IMR-90 (cell line): ENCODE measurements around the gene NOD1. TPM values are rescaled to one million over a fixed set of nuclear protein-coding genes. Genes with fewer than 3 reads are reported as not detected.

Source experiments
- ATAC-seq: fragments of 200-7000 bp; cut with Tn5 transposase; 2 replicates; pipeline ENCODE4 v1.9.1; 2020; ENCODE audit warnings: low read depth, mild to moderate bottlenecking, moderate library complexity
- BruUV-seq: library from RNA; stranded (reverse); fragments of 400-500 nt; replicated peaks from 2 replicates; lab custom pipeline; 2021; lab: Mats Ljungman, UMichigan
- CTCF ChIA-PET: fragments of 300-600 bp; formaldehyde crosslinking; extraction: SDS; loops from one replicate; lab custom pipeline; 2021; ENCODE audit warnings: antibody characterized with exemption; lab: Yijun Ruan, JAX
- POLR2A ChIA-PET: fragments of 300-600 bp; sonication (Branson Sonifier 250); formaldehyde crosslinking; loops from one replicate; lab custom pipeline; 2022; ENCODE audit warnings: antibody characterized with exemption; ENCODE audit not compliant: unreplicated experiment; lab: Charles Lee
- DNase-seq: peaks from one replicate; pipeline ENCODE4 v3.0.0; 2013
- H2AFZ ChIP-seq: replicated peaks from 2 replicates; pipeline ENCODE3; 2013; ENCODE audit warnings: low read length, mild to moderate bottlenecking; ENCODE audit not compliant: poor library complexity
- H2AK5ac ChIP-seq: 2 replicates; pipeline ENCODE4 v1.6.1; 2013; ENCODE audit warnings: low read depth, low read length, inconsistent platforms
- H2AK9ac ChIP-seq: replicated peaks from 2 replicates; pipeline ENCODE3; 2013; ENCODE audit warnings: mild to moderate bottlenecking, low read depth, low read length, moderate library complexity; ENCODE audit not compliant: poor library complexity
- H2BK120ac ChIP-seq: 2 replicates; pipeline ENCODE4 v1.6.1; 2013; ENCODE audit warnings: low read depth, low read length, inconsistent platforms
- H2BK15ac ChIP-seq: 3 replicates; pipeline ENCODE4 v1.6.1; 2013; ENCODE audit warnings: low read depth, low read length, inconsistent platforms
- H2BK20ac ChIP-seq: 2 replicates; pipeline ENCODE4 v1.6.1; 2013; ENCODE audit warnings: low read depth, mild to moderate bottlenecking, inconsistent platforms, low read length, moderate library complexity
- H2BK5ac ChIP-seq: 2 replicates; pipeline ENCODE4 v1.6.1; 2013; ENCODE audit warnings: mild to moderate bottlenecking, low read depth, low read length, inconsistent platforms; ENCODE audit not compliant: poor library complexity, severe bottlenecking
- H3K14ac ChIP-seq: replicated peaks from 2 replicates; pipeline ENCODE4 v1.6.1; 2013; ENCODE audit warnings: low read depth, low read length, inconsistent platforms
- H3K18ac ChIP-seq: 2 replicates; pipeline ENCODE4 v1.6.1; 2013; ENCODE audit warnings: low read depth, low read length, control low read depth
- H3K23ac ChIP-seq: 2 replicates; pipeline ENCODE4 v1.6.1; 2013; ENCODE audit warnings: low read depth, low read length, inconsistent platforms
- H3K27ac ChIP-seq: 2 replicates; pipeline ENCODE4 v1.5.1; 2013; ENCODE audit warnings: mild to moderate bottlenecking, control low read depth, low read length; ENCODE audit not compliant: insufficient read depth
- H3K27me3 ChIP-seq: 2 replicates; pipeline ENCODE4 v1.6.1; 2013; ENCODE audit warnings: low read length; ENCODE audit not compliant: control insufficient read depth, insufficient read depth
- H3K36me3 ChIP-seq: 2 replicates; pipeline ENCODE4 v1.6.1; 2013; ENCODE audit warnings: low read length, mixed read lengths; ENCODE audit not compliant: control insufficient read depth, insufficient read depth
- H3K4ac ChIP-seq: 2 replicates; pipeline ENCODE4 v1.6.1; 2013; ENCODE audit warnings: low read depth, low read length, inconsistent platforms
- H3K4me1 ChIP-seq: 2 replicates; pipeline ENCODE4 v1.6.1; 2013; ENCODE audit warnings: low read length, mixed read lengths; ENCODE audit not compliant: control insufficient read depth, insufficient read depth
- H3K4me2 ChIP-seq: 2 replicates; pipeline ENCODE4 v1.6.1; 2013; ENCODE audit warnings: low read depth, mild to moderate bottlenecking, control low read depth, low read length, moderate library complexity
- H3K4me3 ChIP-seq: 2 replicates; pipeline ENCODE4 v1.5.1; 2013; ENCODE audit warnings: low read depth, mild to moderate bottlenecking, control low read depth, low read length, moderate library complexity; ENCODE audit not compliant: insufficient read depth
- H3K56ac ChIP-seq: 2 replicates; pipeline ENCODE4 v1.6.1; 2013; ENCODE audit warnings: low read length, inconsistent platforms; ENCODE audit not compliant: insufficient read depth; ENCODE audit errors: extremely low read depth
- H3K79me1 ChIP-seq, 2 experiments: 2 replicates each; pipeline ENCODE4 v1.6.1; 2013; ENCODE audit warnings: low read length in 2 of 2, inconsistent platforms in 1 of 2, low read depth in 1 of 2
- H3K9ac ChIP-seq: 2 replicates; pipeline ENCODE4 v1.6.1; 2013; ENCODE audit warnings: low read depth, low read length, control low read depth
- H3K9me1 ChIP-seq: 2 replicates; pipeline ENCODE4 v1.6.1; 2013; ENCODE audit warnings: low read length, inconsistent platforms; ENCODE audit not compliant: insufficient read depth
- H3K9me3 ChIP-seq: 2 replicates; pipeline ENCODE4 v1.6.1; 2013; ENCODE audit warnings: low read length; ENCODE audit not compliant: control insufficient read depth, insufficient read depth
- H4K20me1 ChIP-seq: 2 replicates; pipeline ENCODE4 v1.6.1; 2013; ENCODE audit warnings: low read length, inconsistent platforms; ENCODE audit not compliant: insufficient read depth
- H4K5ac ChIP-seq: 2 replicates; pipeline ENCODE4 v1.6.1; 2013; ENCODE audit warnings: mild to moderate bottlenecking, low read depth, low read length, control low read depth
- H4K8ac ChIP-seq, 2 experiments: 2 replicates each; pipeline ENCODE4 v1.6.1; 2013; ENCODE audit warnings: low read depth in 2 of 2, low read length in 2 of 2, control low read depth in 1 of 2, inconsistent platforms in 1 of 2
- H4K91ac ChIP-seq: 2 replicates; pipeline ENCODE4 v1.6.1; 2013; ENCODE audit warnings: low read depth, low read length, inconsistent platforms; ENCODE audit not compliant: insufficient read depth
- MAFK ChIP-seq: IDR thresholded peaks from 2 replicates; pipeline ENCODE4 v1.6.1; 2012; ENCODE audit warnings: low read depth, low read length, improper control_type of control experiment
- RCOR1 ChIP-seq: IDR thresholded peaks from 2 replicates; pipeline ENCODE4 v1.6.1; 2012; ENCODE audit warnings: mild to moderate bottlenecking, low read length, improper control_type of control experiment; ENCODE audit not compliant: insufficient replicate concordance
- RFX5 ChIP-seq: IDR thresholded peaks from 2 replicates; pipeline ENCODE4 v1.8.0; 2012; ENCODE audit warnings: low read depth, mild to moderate bottlenecking, low read length, moderate library complexity
- WGBS, 2 experiments: methylation state at CpG; one replicate each; pipeline versions ENCODE4 v1.1.5 to v1.1.7; 2013; ENCODE audit warnings: missing lambda C conversion rate in 2 of 2; ENCODE audit not compliant: insufficient read length in 1 of 2; ENCODE audit errors: extremely low coverage in 2 of 2; 5-methylcytosine and 5-hydroxymethylcytosine counted together
- dilution Hi-C: fragments of 300-500 bp; cut with HindIII; formaldehyde crosslinking; loops from one replicate; pipeline ENCODE4 v1.14.3; 2018; ENCODE audit warnings: low sequenced_read_pairs; ENCODE audit not compliant: unreplicated experiment
- in situ Hi-C: fragments of 300-500 bp; cut with MboI; formaldehyde crosslinking; loops from 3 replicates; pipeline ENCODE4 v1.14.3; 2019; ENCODE audit warnings: low sequenced_read_pairs, inconsistent platforms, mixed read lengths
- intact Hi-C: fragments of 100-400 bp; cut with micrococcal nuclease; formaldehyde crosslinking; loops from 2 replicates; pipeline ENCODE4 v1.10.0; 2022
- polyA plus RNA-seq, 3 experiments: library from polyadenylated mRNA; depleted of rRNA; stranded (reverse); fragments of >200 nt; gene quantifications; 2 replicates each; pipeline ENCODE4 v1.2.3, GENCODE V29; 2012; ENCODE audit warnings: low replicate concordance in 1 of 3
- total RNA-seq: library from RNA; depleted of rRNA; stranded (reverse); fragments of >200 nt; gene quantifications from 2 replicates; pipeline ENCODE4 v1.2.3, GENCODE V29; 2012

The NOD1 gene
- total and polyA plus RNA-seq, 2 of the 4 experiments (the other 2 are of a cell fraction), result 1.8 to 3.0 TPM

DNA sequence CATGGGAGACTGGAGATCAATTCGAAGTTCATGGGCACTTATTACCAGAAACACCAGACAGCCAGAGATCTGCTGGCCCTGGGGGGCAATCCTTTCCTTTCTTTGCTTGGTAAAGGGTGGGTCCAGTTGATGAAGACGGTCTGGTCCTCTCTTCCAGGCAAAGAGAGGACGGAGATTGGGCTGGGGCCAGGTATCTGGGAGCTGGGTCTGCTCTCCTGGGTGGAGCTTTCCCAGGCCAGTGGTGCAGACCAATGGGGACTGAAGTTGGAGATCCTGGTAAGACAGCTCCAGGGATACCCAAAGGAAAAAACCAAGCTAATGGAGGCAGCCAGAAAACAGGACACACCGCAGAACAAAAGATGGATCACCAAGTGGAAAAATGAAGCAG is 18.3 kb downstream of the NOD1 start:
- dilution Hi-C loops (no loop called here), intact Hi-C loops (no loop called here), in situ Hi-C loops (no loop called here)
- peak overlapping the region; percentile 73 for H2AFZ ChIP-seq
- H3K14ac ChIP-seq, result peak overlapping the region; percentile 73
- H3K56ac ChIP-seq, result peak overlapping the region; percentile 45; the same call in 1 of the 2 replicates
- peak overlapping the region; percentile 35 for H3K18ac ChIP-seq
- no peaks in the 10 kb centered on the region for H3K27me3 ChIP-seq
- no peaks in the 10 kb centered on the region for H3K9me3 ChIP-seq
- ChIA-PET CTCF (interaction anchor here (1.0 to 2.2 kb wide), 2 partner anchors 9 to 185 kb away, joined by 5 to 11 read pairs; no protein-coding TSS in a partner anchor), POLR2A (no interaction called here)
- H2BK15ac ChIP-seq, result peak overlapping the region; percentile 46; the same call in 1 of the 3 replicates
- H4K91ac ChIP-seq, result peak overlapping the region; percentile 51; the same call in 1 of the 2 replicates
- no peak overlapping the region for H3K4me3 ChIP-seq
- H3K4ac ChIP-seq, result peak overlapping the region; percentile 58
- peaks cover 20% of the 10 kb centered on the region for H3K4me1 ChIP-seq
- peak overlapping the region; percentile 72 for H2BK120ac ChIP-seq
- peak overlapping the region; percentile 24; the same call in 1 of the 2 replicates for H2AK5ac ChIP-seq
- peaks cover 7% of the 10 kb centered on the region for H3K9me1 ChIP-seq
- peaks cover 5 to 9% of the 10 kb centered on the region in 2 experiments for H3K79me1 ChIP-seq
- no peaks in the 10 kb centered on the region for H4K20me1 ChIP-seq
- H3K36me3 ChIP-seq, result peaks cover 7% of the 10 kb centered on the region; the same call in 1 of the 2 replicates
- H3K4me2 ChIP-seq, result peak overlapping the region; percentile 58
- peak overlapping the region; percentile 6 to 75; a peak in 2 of 4 replicates for H4K8ac ChIP-seq
- TF ChIP-seq RCOR1, result no peak
- no peak for TF ChIP-seq RFX5
- no peak for TF ChIP-seq MAFK
- peak overlapping the region; percentile 22 for H2AK9ac ChIP-seq
- peak overlapping the region; percentile 59 for H4K5ac ChIP-seq
- ATAC-seq, result no peak
- 100% methylated on average over 1 of the region's 4 CpGs; no CpG with 5 or more reads in 1 of the 2 experiments for WGBS, 2 experiments
- no peak for DNase-seq
- peak overlapping the region; percentile 18 for H2BK20ac ChIP-seq
- BruUV-seq, result no TSS peak
- H3K23ac ChIP-seq, result peak overlapping the region; percentile 83; the same call in 1 of the 2 replicates
- no peak overlapping the region for H3K9ac ChIP-seq
- peak overlapping the region; percentile 61; the same call in 1 of the 2 replicates for H3K27ac ChIP-seq
- peak overlapping the region; percentile 78 for H2BK5ac ChIP-seq
